NCI-H748 (cell line): ENCODE data around the gene GOLGA1.
"Not testable (repeated sequence)": the region's sequence is repeated elsewhere in the genome, so short reads cannot be mapped to it uniquely, and the experiment has no call there.

Source experiments
- DNase-seq: peaks from one replicate; lab custom pipeline; 2025; ENCODE audit not compliant: unreplicated experiment; lab: John Stamatoyannopoulos, UW

Gene GOLGA1

DNA sequence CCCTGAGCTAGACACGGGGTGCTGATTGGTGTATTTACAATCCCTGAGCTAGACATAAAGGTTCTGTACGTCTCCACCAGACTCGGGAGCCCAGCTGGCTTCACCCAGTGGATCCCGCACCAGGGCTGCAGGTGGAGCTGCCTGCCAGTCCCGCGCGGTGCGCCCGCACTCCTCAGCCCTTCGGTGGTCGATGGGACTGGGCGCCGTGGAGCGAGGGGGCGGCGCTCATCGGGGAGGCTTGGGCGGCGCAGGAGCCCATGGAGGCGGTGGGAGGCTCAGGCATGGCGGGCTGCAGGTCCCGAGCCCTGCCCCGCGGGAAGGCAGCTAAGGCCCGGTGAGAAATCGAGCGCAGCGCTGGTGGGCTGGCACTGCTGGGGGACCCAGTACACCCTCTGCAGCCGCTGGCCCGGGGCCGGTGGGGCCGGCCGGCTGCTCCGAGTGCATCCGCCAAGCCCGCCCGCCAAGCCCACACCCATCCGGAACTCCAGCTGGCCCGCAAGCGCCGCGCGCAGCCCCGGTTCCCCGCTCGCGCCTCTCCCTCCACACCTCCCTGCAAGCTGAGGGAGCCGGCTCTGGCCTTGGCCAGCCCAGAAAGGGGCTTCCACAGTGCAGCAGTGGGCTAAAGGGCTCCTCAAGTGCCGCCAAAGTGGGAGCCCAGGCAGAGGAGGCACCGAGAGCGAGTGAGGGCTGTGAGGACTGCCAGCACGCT lies 102.2 kb downstream of the GOLGA1 start:
- not testable (repeated sequence) for DNase-seq

DNA sequence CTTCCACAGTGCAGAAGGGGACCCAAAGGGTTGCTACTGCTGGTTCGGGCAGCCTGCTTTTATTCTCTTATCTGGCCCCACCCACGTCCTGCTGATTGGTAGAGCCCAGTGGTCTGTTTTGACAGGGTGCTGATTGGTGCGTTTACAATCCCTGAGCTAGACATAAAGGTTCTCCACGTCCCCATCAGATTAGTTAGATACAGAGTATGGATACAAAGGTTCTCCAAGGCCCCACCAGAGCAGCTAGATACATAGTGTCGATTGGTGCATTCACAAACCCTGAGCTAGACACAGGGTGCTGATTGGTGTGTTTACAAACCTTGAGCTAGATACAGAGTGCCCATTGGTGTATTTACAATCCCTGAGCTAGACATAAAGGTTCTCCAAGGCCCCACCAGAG lies 102.8 kb downstream of the GOLGA1 start:
- not testable (repeated sequence) for DNase-seq

GRCh38 chr9:124835026-124835557 lies 105.8 kb downstream of the GOLGA1 start:
- DNase-seq = peak; percentile 69

- DNase-seq = no peak
These were observed 106.3 kb downstream of the GOLGA1 start for GRCh38 chr9:124834591-124834990.

- no peak for DNase-seq
These were observed 109.1 kb downstream of the GOLGA1 start for GRCh38 chr9:124831642-124832364.

GRCh38 chr9:124830593-124830992 lies 110.3 kb downstream of the GOLGA1 start:
- DNase-seq = no peak

DNA sequence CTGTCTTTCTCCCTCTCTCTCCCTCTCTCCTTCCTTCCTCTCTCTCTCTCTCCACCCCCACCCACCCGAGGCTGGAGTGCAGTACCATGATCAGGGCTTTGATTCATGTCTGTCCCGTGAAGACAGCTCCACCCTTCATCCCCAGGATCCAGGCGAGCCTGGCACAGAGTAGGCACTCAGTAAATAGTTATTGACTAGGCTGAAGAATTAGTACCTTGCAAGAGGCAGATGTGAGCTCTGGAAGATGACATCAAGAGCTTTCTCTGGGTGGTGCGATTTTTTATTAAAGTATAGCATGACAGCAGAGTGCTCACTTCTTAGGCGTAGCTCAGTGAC lies 111.6 kb downstream of the GOLGA1 start:
- DNase-seq = no peak

DNA sequence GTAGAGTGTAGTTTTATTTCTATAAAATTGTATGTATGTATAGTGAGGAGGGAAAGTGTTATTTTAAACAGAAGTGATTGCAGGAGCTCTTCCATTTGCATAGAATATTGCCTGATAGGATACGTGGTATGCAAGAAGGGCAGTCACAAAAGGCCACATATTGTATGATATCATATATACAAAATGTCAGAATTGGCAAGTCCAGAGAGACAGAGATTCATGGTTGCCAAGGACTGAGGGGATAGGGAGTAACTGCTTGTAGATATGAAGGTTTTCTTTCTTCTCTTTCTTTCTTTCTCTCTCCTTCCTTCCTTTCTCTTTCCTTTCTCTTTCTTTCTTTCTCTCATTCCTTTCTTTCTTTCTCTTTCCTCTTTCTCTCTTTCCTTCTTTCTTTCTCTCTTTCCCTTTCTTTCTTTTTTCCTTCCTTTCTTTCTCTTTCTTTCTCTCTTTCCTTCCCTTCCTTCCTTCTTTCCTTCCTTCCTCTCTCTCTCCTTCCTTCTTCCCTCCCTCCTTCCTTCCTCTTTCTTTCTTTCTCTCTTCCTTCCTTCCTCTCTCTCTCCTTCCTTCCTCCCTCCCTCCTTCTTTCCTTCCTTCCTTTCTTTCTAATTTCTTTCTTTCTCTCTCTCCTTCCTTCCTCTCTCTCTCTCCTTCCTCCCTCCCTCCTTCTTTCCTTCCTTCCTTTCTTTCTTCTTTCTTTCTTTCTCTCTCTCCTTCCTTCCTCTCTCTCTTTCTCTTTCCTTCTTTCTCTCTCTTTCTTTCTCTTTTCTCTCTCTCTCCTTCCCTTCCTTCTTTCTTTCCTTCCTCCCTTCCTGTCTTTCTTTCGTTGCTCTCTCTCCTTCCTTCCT lies 112.2 kb downstream of the GOLGA1 start:
- DNase-seq = no peak
